Measurements from ENCODE around the gene GRK6.
A peak's percentile ranks its signal among the peaks of the same experiment; 100 is the strongest.

GRK6 gene

GRCh38 chr5:177389241-177390169 lies 37.0 kb upstream of the GRK6 start:
- Mint-ChIP-seq H3K4me1 (peaks cover 12% of the 10 kb centered on the region), H3K9me3 (peaks cover 2% of the 10 kb centered on the region), H3K36me3 (ENCODE audit: low read depth) (no peaks in the 10 kb centered on the region), H3K27me3 (ENCODE audit: low read depth) (peaks cover 14% of the 10 kb centered on the region), H3K4me3 (peak overlapping the region in 1 of 3 experiments; percentile 1), H3K27ac (peak overlapping the region; percentile 19 to 75 (median 72))
- no peak for TF ChIP-seq CTCF (IDR thresholded peaks at IDR 0.05; ENCODE audit: unreplicated experiment in 3 of 3)

GRCh38 chr5:177390363-177391300 lies 35.8 kb upstream of the GRK6 start:
- no peaks in the 10 kb centered on the region for H3K9me3 Mint-ChIP-seq
- TF ChIP-seq CTCF (IDR thresholded peaks at IDR 0.05; ENCODE audit: unreplicated experiment in 3 of 3): peak; percentile 95 to 98 (median 97)
- peaks cover 8% of the 10 kb centered on the region for H3K27me3 Mint-ChIP-seq (ENCODE audit: low read depth)
- peak overlapping the region; percentile 44 to 57 (median 57) for H3K27ac Mint-ChIP-seq
- H3K36me3 Mint-ChIP-seq (ENCODE audit: low read depth): no peaks in the 10 kb centered on the region
- peak overlapping the region in 1 of 3 experiments; percentile 31 for H3K4me3 Mint-ChIP-seq
- peaks cover 12% of the 10 kb centered on the region for H3K4me1 Mint-ChIP-seq

GRCh38 chr5:177392765-177393164 lies 33.7 kb upstream of the GRK6 start:
- Mint-ChIP-seq H3K9me3 (no peaks in the 10 kb centered on the region), H3K4me1 (peaks cover 12% of the 10 kb centered on the region), H3K36me3 (ENCODE audit: low read depth) (no peaks in the 10 kb centered on the region), H3K27me3 (ENCODE audit: low read depth) (peaks cover 12% of the 10 kb centered on the region), H3K27ac (no peak overlapping the region), H3K4me3 (no peak overlapping the region)
- TF ChIP-seq CTCF (IDR thresholded peaks at IDR 0.05; ENCODE audit: unreplicated experiment in 3 of 3): no peak

- H3K4me1 Mint-ChIP-seq: peaks cover 12% of the 10 kb centered on the region
- no peaks in the 10 kb centered on the region for H3K36me3 Mint-ChIP-seq (ENCODE audit: low read depth)
- peaks cover 12% of the 10 kb centered on the region for H3K27me3 Mint-ChIP-seq (ENCODE audit: low read depth)
- no peak for TF ChIP-seq CTCF (IDR thresholded peaks at IDR 0.05; ENCODE audit: unreplicated experiment in 3 of 3)
- H3K27ac Mint-ChIP-seq: no peak overlapping the region
- no peaks in the 10 kb centered on the region for H3K9me3 Mint-ChIP-seq
- no peak overlapping the region for H3K4me3 Mint-ChIP-seq
Observed at GRCh38 chr5:177393206-177393765, 33.2 kb upstream of the GRK6 start.

- no peak overlapping the region for H3K4me3 Mint-ChIP-seq
- H3K27ac Mint-ChIP-seq: no peak overlapping the region
- no peaks in the 10 kb centered on the region for H3K9me3 Mint-ChIP-seq
- no peak for TF ChIP-seq CTCF (IDR thresholded peaks at IDR 0.05; ENCODE audit: unreplicated experiment in 3 of 3)
- peaks cover 18% of the 10 kb centered on the region for H3K27me3 Mint-ChIP-seq (ENCODE audit: low read depth)
- peaks cover 12% of the 10 kb centered on the region for H3K4me1 Mint-ChIP-seq
- H3K36me3 Mint-ChIP-seq (ENCODE audit: low read depth): no peaks in the 10 kb centered on the region
Observed at GRCh38 chr5:177393990-177394389, 32.5 kb upstream of the GRK6 start.

Data from nephron (organoid).